Daoy (cell line): ENCODE data around the gene NINJ2. TPM values are rescaled to one million over a fixed set of nuclear protein-coding genes. Genes with fewer than 3 reads are reported as not detected.
A peak's percentile ranks its signal among the peaks of the same experiment; 100 is the strongest.
"Not testable (repeated sequence)": the region's sequence is repeated elsewhere in the genome, so short reads cannot be mapped to it uniquely, and the experiment has no call there.

Experiments
- DNase-seq: peaks from one replicate; pipeline ENCODE4 v3.0.0-alpha.2; 2015; ENCODE audit warnings: low read depth
- total RNA-seq: library from RNA; depleted of rRNA; stranded (reverse); fragments of >200 nt; shearing (Covaris generic); gene quantifications from 2 replicates; pipeline ENCODE4 v1.2.3, GENCODE V29; 2014

The NINJ2 gene
- total RNA-seq, 1 experiment from 2014 or later, result not detected

DNA sequence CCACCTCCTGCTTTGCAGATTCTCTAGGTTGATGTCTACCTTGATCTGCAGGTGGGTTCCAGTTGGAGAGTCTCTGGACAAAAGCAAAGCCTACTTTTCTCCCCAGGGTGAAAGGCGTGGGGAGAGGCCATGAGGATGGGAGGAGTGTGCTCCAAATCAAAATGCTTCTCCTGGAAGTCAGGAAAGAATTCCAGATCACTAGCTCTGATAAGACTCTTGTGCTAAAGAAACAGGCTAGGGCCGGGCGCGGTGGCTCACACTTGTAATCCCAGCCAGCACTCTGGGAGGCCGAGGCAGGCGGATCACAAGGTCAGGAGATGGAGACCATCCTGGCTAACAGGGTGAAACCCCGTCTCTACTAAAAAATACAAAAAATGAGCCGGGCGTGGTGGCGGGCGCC is 21.9 kb downstream of the NINJ2 start:
- DNase-seq, result not testable (repeated sequence)

- DNase-seq, result no peak
Measured at GRCh38 chr12:640773-641172, 22.5 kb downstream of the NINJ2 start.

DNA sequence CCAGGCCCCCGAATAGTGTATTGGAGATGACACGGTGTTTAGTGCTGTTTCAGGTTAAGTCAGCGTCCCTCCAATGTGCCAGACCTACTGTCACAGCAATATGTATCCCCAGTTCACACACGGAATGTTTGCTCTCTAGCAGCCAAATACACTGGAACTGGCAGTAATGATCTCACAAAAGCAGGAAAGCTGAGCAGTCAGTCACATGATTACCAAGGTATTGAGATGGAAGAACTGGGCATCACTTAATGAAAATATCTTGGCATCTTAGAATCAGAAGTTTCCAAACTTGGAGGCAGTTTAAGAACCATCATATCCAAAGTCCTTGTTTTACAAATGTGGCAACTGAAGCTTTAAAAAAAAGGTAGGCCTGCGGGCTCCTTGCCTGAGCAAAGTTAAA is 23.3 kb downstream of the NINJ2 start:
- no peak for DNase-seq

GRCh38 chr12:639566-639965 is 23.7 kb downstream of the NINJ2 start:
- no peak for DNase-seq

DNA sequence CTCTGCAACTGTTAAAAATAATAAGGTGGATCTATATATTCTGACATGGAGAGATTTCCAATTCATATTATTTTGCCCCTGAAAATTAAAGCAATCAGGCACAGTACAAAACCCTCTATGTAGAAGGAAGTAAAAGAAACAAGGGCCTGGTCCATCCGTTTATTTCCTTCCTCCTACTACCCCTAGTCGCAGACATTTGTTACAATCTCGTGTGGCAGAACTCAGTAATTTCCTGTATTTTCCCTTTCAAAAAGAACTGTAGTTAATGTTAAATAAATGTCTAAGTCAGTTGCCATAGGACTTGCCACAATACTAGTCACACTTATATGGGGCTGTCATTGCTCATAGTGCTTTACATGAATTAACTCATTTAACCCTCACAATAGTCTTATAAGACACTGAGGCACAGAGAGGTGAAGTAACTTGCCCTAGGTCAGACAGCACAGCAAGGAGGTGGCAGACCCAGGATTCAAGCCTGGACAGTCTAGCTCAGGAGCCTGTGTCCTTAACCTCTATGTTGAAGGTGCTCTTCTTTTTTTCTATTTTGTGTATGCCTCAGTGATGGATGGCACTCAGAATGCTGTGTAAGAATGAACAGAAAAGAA is 24.2 kb downstream of the NINJ2 start:
- no peak for DNase-seq

DNA sequence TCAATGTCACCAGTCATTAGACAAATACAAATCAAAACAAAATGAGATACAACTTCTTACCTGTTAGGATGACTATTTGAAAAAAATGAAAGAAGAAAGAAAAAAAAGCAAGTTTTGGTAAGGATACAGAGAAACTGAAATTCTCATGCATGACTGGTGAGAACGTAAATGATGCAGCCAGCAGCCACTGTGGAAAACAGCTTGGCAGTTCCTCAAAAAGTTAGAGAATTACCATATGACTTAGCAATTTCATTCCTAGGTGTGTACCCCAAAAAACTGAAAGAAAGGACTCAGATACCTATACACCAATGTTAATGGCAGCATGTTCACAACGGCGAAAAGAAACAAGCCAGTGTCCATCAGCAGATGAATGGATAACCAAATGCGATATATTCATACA is 26.6 kb downstream of the NINJ2 start:
- DNase-seq, result no peak

DNA sequence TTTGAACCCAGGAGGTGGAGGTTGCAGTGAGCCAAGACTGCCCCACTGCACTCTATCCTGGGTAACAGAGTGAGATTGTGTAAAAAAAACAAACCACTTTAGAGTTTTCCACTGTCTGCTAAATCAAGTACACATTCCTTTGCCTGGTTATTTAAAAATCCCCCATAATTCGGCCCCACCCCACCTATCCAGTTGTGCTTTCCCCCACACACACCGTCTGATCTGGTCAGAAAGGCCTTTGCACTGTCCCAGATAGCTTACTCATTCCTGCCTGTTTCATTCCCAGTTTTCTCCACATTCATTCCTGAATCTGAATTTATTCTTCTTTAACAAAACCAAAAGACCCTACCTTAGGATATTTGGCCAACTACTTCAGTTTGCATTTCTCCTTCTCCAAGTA is 29.5 kb downstream of the NINJ2 start:
- DNase-seq, result no peak

DNA sequence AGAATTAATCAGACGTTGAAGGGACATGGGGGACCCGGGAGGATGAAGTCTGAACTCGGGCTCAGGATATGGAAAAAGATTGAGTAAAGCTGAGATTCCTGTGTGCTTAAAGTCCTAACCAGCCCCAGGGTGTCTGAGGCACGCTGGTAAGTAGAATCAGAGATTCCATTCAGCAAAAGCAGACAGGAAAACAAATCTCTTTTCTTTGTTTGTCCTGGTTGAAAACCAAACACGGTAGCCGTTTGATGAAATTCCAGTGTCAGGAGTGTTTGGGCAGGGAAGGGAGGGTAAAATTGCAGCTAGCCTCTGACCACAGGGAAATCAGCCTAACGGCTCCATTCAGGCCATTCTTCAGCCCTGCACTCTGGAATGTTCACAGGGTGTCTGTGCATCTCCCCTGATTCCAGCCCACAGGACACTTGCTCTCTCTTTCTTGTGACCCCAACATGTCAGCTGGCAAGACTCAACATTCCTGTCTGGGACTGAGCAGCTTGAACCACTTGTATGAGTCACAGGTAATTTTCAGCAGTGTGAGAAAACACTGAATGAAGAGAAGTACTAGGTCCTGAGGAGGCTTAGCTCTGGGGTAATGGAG is 31.0 kb downstream of the NINJ2 start:
- peak; percentile 88 for DNase-seq

DNA sequence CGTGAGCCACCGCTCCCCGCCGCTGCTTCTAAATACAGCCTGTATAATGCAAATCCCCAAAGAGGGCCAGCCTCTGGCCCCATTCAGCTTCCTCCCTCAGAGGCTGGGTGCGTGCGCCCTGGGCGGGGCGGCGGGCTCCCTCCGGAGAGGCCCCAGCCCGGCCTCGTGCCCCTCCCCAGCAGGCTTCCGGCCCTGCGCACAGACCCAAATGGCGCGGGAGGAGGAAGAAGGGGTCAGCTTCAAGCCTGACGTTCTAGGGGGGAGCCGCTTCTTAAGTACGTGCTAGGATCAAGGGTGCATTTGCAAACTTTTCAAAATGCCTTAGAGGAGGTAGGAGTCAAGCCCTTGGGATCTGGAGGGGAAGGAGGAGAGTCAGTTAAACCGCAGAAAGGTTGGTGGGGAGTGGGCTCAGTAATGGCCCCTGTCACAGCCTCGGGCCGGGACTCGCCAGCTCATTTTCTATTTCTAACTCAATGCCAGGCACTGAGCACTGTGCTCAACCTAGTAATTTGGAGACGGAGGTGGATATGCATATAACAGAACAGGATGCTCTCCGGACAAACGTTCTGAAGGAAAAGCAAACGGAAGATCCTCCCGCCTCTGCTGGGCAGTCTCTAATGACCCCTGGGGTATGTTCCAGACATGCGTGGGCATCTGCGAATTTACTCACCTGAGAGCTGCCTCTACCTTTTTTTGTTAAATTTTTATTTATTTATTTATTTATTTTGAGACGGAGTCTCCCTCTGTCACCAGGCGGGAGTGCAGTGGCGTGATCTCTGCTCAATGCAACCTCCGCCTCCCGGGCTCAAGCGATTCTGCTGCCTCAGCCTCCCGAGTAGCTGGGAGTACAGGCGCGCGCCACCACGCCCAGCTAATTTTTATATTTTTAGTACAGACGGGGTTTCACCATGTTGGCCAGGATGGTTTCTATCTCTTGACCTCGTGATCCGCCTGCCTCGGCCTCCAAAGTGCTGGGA is 32.3 kb downstream of the NINJ2 start:
- no peak for DNase-seq

DNA sequence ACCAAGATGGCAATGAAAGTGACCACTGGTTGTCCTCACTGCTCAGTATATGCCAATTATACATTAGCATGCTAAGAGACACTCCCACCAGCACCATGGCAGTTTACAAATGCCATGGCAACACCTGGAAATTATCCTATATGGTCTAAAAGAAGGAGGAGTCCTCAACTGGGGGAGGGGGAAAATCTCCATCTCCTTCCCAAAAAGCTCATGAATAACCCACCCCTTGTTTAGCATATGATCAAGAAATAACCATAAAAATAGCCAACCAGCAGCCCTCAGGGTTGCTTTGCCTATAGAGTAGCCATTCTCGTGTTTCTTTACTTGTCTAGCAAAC is 34.5 kb downstream of the NINJ2 start:
- not testable (repeated sequence) for DNase-seq

- DNase-seq, result no peak
Measured at GRCh38 chr12:627863-628741, 35.1 kb downstream of the NINJ2 start.

DNA sequence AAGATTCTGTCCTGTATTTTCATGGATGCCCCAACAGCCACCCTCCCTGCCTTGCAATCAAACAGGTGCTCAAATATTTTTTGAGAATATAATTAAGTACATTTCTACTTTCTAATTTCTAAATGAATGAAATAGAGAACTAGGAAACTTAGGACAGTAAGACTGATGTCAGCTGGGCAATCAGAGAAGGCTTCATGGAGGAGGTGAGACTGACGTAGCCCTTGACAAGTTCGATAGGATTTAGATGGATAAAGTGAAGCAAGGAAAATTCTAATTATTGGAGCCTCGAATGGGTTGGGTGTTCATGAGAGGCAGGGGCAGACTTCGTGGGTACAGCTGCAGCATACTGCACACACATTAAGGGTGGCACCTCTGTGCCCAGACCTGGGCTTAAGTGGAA is 36.0 kb downstream of the NINJ2 start:
- DNase-seq, result no peak

- DNase-seq, result no peak
Measured at GRCh38 chr12:625998-626397, 37.2 kb downstream of the NINJ2 start.

DNA sequence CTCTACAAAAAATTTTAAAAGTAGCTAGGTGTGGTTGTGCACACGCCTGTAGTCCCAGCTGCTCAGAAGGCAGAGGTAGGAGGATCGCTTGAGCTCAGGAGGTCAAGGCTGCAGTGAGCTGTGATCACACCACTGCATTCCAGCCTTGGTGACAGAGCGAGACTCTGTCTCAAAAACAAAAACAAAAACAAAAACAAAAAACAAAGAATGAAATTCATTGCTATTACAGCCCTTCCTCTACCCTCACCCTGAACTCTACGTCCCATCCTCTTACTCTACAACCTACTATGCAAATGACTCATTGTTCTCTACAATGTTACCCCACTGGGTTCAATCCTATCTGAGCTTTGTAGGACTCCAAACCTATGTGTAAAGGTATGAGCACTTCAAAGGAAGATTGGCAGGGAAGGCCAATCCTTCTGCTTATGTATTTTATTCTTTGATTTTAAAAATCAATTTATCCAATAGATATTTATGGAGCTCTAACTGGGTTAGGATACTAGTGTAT is 39.3 kb downstream of the NINJ2 start:
- DNase-seq, result no peak

DNA sequence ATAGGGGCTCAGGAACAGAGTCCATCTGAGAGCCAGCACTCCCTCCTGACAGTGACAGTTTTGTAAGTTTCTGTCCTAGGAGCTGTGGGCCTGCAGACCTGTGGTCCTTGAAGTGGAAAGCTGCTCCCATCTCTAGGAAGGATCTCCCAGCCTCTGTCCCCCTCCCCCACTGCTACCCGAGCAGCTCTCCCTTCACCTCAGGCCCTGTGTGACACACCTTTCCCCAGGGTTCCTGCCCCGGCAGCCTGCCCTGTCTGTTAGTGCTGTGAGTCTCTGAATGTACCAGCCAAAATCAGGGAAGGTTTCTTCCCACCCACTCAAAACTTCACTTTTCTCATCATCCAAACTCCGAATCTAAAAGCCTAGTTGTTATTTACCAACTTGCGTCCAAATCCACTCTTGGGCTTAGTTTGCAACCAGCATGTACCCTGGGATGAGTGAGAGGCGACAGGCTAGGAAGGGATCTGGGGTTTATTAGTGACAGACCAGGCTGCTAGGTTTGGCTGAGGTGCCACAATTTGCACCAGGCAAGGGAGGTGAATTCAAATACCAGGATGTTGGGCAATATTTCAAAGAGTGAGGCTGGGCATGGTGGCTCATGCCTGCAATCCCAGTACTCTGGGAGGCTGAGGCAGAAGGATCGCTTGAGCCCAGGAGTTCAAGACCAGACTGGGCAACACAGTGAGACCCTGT is 39.9 kb downstream of the NINJ2 start:
- DNase-seq, result no peak

DNA sequence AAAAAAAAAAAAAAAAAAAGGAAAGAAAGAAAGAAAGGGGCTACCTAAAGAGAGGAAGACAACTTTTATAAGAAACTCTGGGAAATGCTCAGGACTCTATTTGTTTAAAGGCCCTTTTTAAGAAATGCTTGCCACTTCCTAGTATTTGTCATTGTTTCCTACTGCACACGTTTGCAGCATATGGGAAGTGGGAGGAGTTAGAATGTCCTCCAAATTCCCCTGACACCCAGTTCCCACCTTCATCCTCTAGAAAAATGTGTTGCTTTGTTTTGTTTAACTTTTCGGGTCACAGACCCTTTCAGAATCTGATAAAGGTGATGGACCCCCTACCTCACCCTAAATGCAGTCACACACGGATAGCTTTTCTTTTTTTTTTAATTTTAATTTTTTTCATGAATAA is 40.8 kb downstream of the NINJ2 start:
- DNase-seq, result no peak

DNA sequence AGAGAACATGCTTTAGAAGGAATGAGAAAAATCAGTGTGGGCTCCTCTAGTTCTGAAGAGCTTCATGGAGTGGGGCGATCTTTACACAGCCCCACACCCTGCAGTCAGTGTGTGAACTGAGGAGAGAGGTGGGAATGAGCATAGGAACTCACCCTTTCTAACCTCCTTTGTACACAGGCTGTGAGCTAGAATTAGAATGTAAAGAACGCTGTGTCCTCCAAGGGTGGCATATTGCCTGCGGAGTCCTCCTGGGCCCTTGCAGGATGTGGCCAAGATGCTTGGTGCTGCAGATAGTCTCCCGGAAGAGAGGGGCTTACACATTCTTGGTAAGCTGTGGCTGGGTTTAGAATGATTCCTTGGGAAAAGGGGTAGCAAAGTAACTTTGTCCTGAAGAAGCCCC is 43.9 kb downstream of the NINJ2 start:
- no peak for DNase-seq

DNA sequence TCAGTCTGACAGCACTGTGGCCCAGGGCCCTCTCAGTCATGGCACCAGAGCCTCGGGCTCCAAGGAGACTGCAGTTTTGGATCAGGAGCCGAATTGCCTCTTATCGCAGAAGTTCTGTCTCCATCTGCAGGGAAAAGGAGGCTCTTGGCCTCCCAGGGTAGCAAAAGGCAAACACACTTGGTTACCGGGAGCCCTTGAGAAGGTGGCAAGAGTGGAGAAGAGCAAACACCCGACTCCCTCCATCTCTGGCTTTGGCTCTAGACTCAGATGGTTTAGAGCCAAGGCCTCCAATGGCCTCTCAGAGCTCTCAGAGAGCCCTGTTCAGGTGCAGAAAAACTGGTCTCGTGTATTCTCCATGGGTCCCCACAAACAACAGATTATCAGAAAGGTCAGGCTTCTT is 44.6 kb downstream of the NINJ2 start:
- DNase-seq, result no peak

- no peak for DNase-seq
Measured at GRCh38 chr12:617304-617915, 45.8 kb downstream of the NINJ2 start.

DNA sequence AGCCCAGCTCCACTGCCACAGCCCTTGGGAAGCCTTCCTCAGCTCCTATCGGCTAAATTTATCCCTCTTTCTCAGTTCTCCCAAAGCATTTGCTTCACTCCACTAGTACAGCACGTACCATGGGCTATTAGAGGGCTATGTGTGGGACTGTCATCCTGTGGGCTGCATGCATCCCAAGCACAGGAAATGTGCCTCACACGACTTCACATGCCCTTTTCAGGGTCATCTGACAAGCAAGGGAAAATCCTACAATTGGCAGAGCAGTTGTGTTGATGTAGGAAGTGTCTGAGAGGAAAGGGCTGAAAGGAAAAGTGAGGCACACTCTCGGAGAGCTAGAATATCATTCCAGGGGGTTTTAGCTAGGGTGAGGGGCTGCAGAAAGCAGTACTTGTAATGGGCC is 47.6 kb downstream of the NINJ2 start:
- DNase-seq, result no peak
